ENCODE results near the gene PTPRK. TPM values are rescaled to one million over a fixed set of nuclear protein-coding genes. Genes with fewer than 3 reads are reported as not detected.
A peak's percentile ranks its signal among the peaks of the same experiment; 100 is the strongest.

PTPRK gene
- total RNA-seq, 1 experiment from 2014 or later = 89.3 TPM

GRCh38 chr6:128554302-128554701 lies 33.9 kb upstream of the PTPRK start:
- Histone ChIP-seq H3K27ac (no peak overlapping the region), H2AFZ (no peak overlapping the region), H3K9me2 (ENCODE audit: insufficient read depth) (no peaks in the 10 kb centered on the region), H3K36me3 (ENCODE audit: low read depth) (no peaks in the 10 kb centered on the region), H3K4me3 (no peak overlapping the region), H3K79me2 (ENCODE audit: low read depth) (no peaks in the 10 kb centered on the region), H3K4me2 (no peak overlapping the region), H4K20me1 (ENCODE audit: insufficient read depth) (no peaks in the 10 kb centered on the region), H3K27me3 (ENCODE audit: insufficient read depth, low read depth) (no peaks in the 10 kb centered on the region), H3K4me1 (replicated peaks; ENCODE audit: insufficient read depth) (no peaks in the 10 kb centered on the region), H3F3A (ENCODE audit: insufficient read depth, low read depth) (no peaks in the 10 kb centered on the region), H3K9me3 (ENCODE audit: insufficient read depth, low read depth) (no peaks in the 10 kb centered on the region)
- ChIA-PET POLR2A (ENCODE audit: unreplicated experiment) (no interaction called here), CTCF (no interaction called here)
- TF ChIP-seq CTCF (conservative IDR thresholded peaks at IDR 0.05) (no peak; the same call in 1 of the 2 replicates), EZH2 (IDR thresholded peaks at IDR 0.05; ENCODE audit: low read depth) (no peak)
- no TSS peak for BruUV-seq (replicated peaks)
- intact Hi-C loops (cut with micrococcal nuclease; ENCODE audit: unreplicated experiment) = no loop called here
- DNase-seq = no peak

- Histone ChIP-seq H3K4me1 (replicated peaks; ENCODE audit: insufficient read depth) (peaks cover 8% of the 10 kb centered on the region; the same call in 1 of the 2 replicates), H4K20me1 (ENCODE audit: insufficient read depth) (no peaks in the 10 kb centered on the region), H3K4me2 (no peak overlapping the region), H3K27me3 (ENCODE audit: insufficient read depth, low read depth) (no peaks in the 10 kb centered on the region), H2AFZ (no peak overlapping the region), H3K9me3 (ENCODE audit: insufficient read depth, low read depth) (peaks cover 10% of the 10 kb centered on the region; the same call in 1 of the 2 replicates), H3K27ac (no peak overlapping the region), H3K36me3 (ENCODE audit: low read depth) (peaks cover 8% of the 10 kb centered on the region; the same call in 1 of the 2 replicates), H3F3A (ENCODE audit: insufficient read depth, low read depth) (no peaks in the 10 kb centered on the region; the same call in 1 of the 2 replicates), H3K79me2 (ENCODE audit: low read depth) (no peaks in the 10 kb centered on the region), H3K4me3 (no peak overlapping the region), H3K9me2 (ENCODE audit: insufficient read depth) (no peaks in the 10 kb centered on the region; the same call in 1 of the 2 replicates)
- DNase-seq = no peak
- POLR2A ChIA-PET (ENCODE audit: unreplicated experiment) = no interaction called here
- intact Hi-C loops (cut with micrococcal nuclease; ENCODE audit: unreplicated experiment) = no loop called here
- TF ChIP-seq CTCF (conservative IDR thresholded peaks at IDR 0.05) (no peak), EZH2 (IDR thresholded peaks at IDR 0.05; ENCODE audit: low read depth) (no peak)
- BruUV-seq (replicated peaks) = no TSS peak
- CTCF ChIA-PET = no interaction called here
Observed at GRCh38 chr6:128541261-128541660, 20.9 kb upstream of the PTPRK start.

DNA sequence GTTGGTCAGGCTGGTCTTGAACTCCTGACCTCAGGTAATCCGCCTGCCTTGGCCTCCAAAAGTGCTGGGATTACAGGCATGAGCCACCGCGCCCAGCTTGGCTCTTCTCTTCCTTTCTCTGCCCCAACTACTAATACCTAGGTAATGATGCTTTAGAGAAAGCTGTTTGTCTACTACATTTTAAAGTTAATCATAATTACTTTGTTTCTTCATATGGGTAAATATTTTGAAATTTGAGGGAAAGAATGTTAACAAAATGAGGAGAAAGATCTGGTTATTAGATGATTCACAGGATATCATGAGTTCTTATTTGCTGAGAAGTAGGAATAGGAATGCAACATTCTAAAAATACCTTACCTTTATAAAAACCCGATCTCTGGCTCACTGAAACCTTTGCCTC lies 18.4 kb upstream of the PTPRK start:
- Histone ChIP-seq H3K4me1 (replicated peaks; ENCODE audit: insufficient read depth) (peaks cover 8% of the 10 kb centered on the region; the same call in 1 of the 2 replicates), H3K36me3 (ENCODE audit: low read depth) (no peaks in the 10 kb centered on the region), H4K20me1 (ENCODE audit: insufficient read depth) (no peaks in the 10 kb centered on the region), H3K4me2 (no peak overlapping the region), H3K9me3 (ENCODE audit: insufficient read depth, low read depth) (no peaks in the 10 kb centered on the region), H3F3A (ENCODE audit: insufficient read depth, low read depth) (no peaks in the 10 kb centered on the region; the same call in 1 of the 2 replicates), H3K4me3 (no peak overlapping the region), H2AFZ (no peak overlapping the region), H3K27ac (no peak overlapping the region), H3K9me2 (ENCODE audit: insufficient read depth) (no peaks in the 10 kb centered on the region; the same call in 1 of the 2 replicates), H3K79me2 (ENCODE audit: low read depth) (no peaks in the 10 kb centered on the region), H3K27me3 (ENCODE audit: insufficient read depth, low read depth) (no peaks in the 10 kb centered on the region)
- no TSS peak for BruUV-seq (replicated peaks)
- DNase-seq = peak in 1 of 2 experiments; percentile 62
- intact Hi-C loops (cut with micrococcal nuclease; ENCODE audit: unreplicated experiment) = no loop called here
- no peak for TF ChIP-seq CTCF (conservative IDR thresholded peaks at IDR 0.05)
- TF ChIP-seq EZH2 (IDR thresholded peaks at IDR 0.05; ENCODE audit: low read depth) = no peak
- ChIA-PET POLR2A (ENCODE audit: unreplicated experiment) (interaction anchor here (0.6 kb wide), 1 partner anchor 48 kb away, joined by 4 read pairs; no protein-coding TSS in a partner anchor), CTCF (no interaction called here)
